OCI-LY3 (cell line): ENCODE measurements around the gene RREB1.

ENCODE experiments used
- H2AFZ ChIP-seq: fragments of 200-600, 300-600 bp; shearing (Covaris generic); 2 replicates; pipeline ENCODE4 v1.6.0; 2014; ENCODE audit warnings: antibody characterized with exemption, low read depth, low read length
- H3K27ac ChIP-seq: fragments of 200-600, 300-600 bp; sonication (generic); 2 replicates; pipeline ENCODE4 v1.5.1; 2014; ENCODE audit warnings: mild to moderate bottlenecking, low read length, moderate library complexity, mixed read lengths
- H3K27me3 ChIP-seq: fragments of 200-600, 300-600 bp; sonication (generic); 2 replicates; pipeline ENCODE4 v1.6.1; 2014; ENCODE audit warnings: low read depth, low read length, mixed read lengths
- H3K36me3 ChIP-seq: fragments of 200-600, 300-600 bp; sonication (generic); replicated peaks from 2 replicates; pipeline ENCODE3; 2014; ENCODE audit warnings: low read depth, low read length, mixed read lengths
- H3K4me1 ChIP-seq: fragments of 300-600, 200-600 bp; sonication (generic); 2 replicates; pipeline ENCODE4 v1.6.1; 2014; ENCODE audit warnings: low read length, mixed read lengths
- H3K4me2 ChIP-seq: fragments of 200-600, 300-600 bp; sonication (generic); 2 replicates; pipeline ENCODE4 v1.6.1; 2014; ENCODE audit warnings: low read length, mixed read lengths
- H3K4me3 ChIP-seq: fragments of 300-600, 200-600 bp; sonication (generic); 2 replicates; pipeline ENCODE4 v1.5.1; 2014; ENCODE audit warnings: antibody characterized with exemption, mild to moderate bottlenecking, low read length, moderate library complexity
- H3K79me2 ChIP-seq: fragments of 300-600, 200-600 bp; shearing (Covaris generic); 2 replicates; pipeline ENCODE4 v1.6.1; 2014; ENCODE audit warnings: mild to moderate bottlenecking, low read length, mixed read lengths
- H3K9ac ChIP-seq: fragments of 300-600, 200-600 bp; shearing (Covaris generic); 2 replicates; pipeline ENCODE4 v1.6.0; 2014; ENCODE audit warnings: mild to moderate bottlenecking, low read length, moderate library complexity
- H3K9me3 ChIP-seq: fragments of 200-600, 300-600 bp; shearing (Covaris generic); 2 replicates; pipeline ENCODE4 v1.6.1; 2014; ENCODE audit warnings: low read length, mixed read lengths; ENCODE audit not compliant: insufficient read depth
- H4K20me1 ChIP-seq: fragments of 200-600, 300-600 bp; sonication (generic); 2 replicates; pipeline ENCODE4 v1.6.1; 2016; ENCODE audit warnings: low read length, mixed read lengths; ENCODE audit not compliant: insufficient read depth
- CTCF ChIP-seq: fragments of 200-600, 300-600 bp; sonication (generic); IDR thresholded peaks from 2 replicates; pipeline ENCODE4 v1.5.1; 2014; ENCODE audit warnings: antibody characterized with exemption, low read length, low read depth
- EZH2phosphoT487 ChIP-seq: fragments of 200-600 bp; shearing (Covaris generic); IDR thresholded peaks from 2 replicates; pipeline ENCODE4 v1.6.1; 2018; ENCODE audit warnings: antibody characterized with exemption, mixed run types, low read depth

Gene RREB1

GRCh38 chr6:7282097-7282906 lies 174.5 kb downstream of the RREB1 start:
- peak overlapping the region; percentile 26; the same call in 1 of the 2 replicates for H3K9ac ChIP-seq
- no peaks in the 10 kb centered on the region for H3K27me3 ChIP-seq
- peak overlapping the region; percentile 73 for H3K4me2 ChIP-seq
- H3K79me2 ChIP-seq: no peaks in the 10 kb centered on the region
- H3K4me1 ChIP-seq: peaks cover 57% of the 10 kb centered on the region
- H3K36me3 ChIP-seq: peaks cover 11% of the 10 kb centered on the region
- H3K4me3 ChIP-seq: peak overlapping the region; percentile 52
- no peaks in the 10 kb centered on the region for H4K20me1 ChIP-seq
- H2AFZ ChIP-seq: no peak overlapping the region
- no peaks in the 10 kb centered on the region for H3K9me3 ChIP-seq
- TF ChIP-seq CTCF: no peak
- no peak for TF ChIP-seq EZH2phosphoT487
- peak overlapping the region; percentile 75 for H3K27ac ChIP-seq

- Histone ChIP-seq H3K36me3 (peaks cover 24% of the 10 kb centered on the region), H3K9me3 (no peaks in the 10 kb centered on the region), H2AFZ (no peak overlapping the region), H4K20me1 (no peaks in the 10 kb centered on the region), H3K4me3 (no peak overlapping the region), H3K79me2 (no peaks in the 10 kb centered on the region), H3K27me3 (no peaks in the 10 kb centered on the region), H3K27ac (peak overlapping the region; percentile 81), H3K9ac (no peak overlapping the region), H3K4me2 (peak overlapping the region; percentile 31; the same call in 1 of the 2 replicates), H3K4me1 (peaks cover 44% of the 10 kb centered on the region)
- TF ChIP-seq EZH2phosphoT487 (no peak), CTCF (no peak)
These were observed 175.9 kb downstream of the RREB1 start for GRCh38 chr6:7283676-7284075.

- no peaks in the 10 kb centered on the region for H3K79me2 ChIP-seq
- H3K36me3 ChIP-seq: peaks cover 41% of the 10 kb centered on the region
- TF ChIP-seq EZH2phosphoT487 (no peak), CTCF (no peak)
- H3K9ac ChIP-seq: no peak overlapping the region
- no peak overlapping the region for H3K27ac ChIP-seq
- no peaks in the 10 kb centered on the region for H3K27me3 ChIP-seq
- H4K20me1 ChIP-seq: no peaks in the 10 kb centered on the region
- H3K4me2 ChIP-seq: no peak overlapping the region
- H3K4me3 ChIP-seq: no peak overlapping the region
- H3K9me3 ChIP-seq: no peaks in the 10 kb centered on the region
- no peak overlapping the region for H2AFZ ChIP-seq
- H3K4me1 ChIP-seq: peaks cover 41% of the 10 kb centered on the region
These were observed 177.7 kb downstream of the RREB1 start for GRCh38 chr6:7285416-7285815.

- Histone ChIP-seq H3K9me3 (no peaks in the 10 kb centered on the region), H3K27me3 (no peaks in the 10 kb centered on the region), H3K4me3 (no peak overlapping the region), H3K4me1 (peaks cover under 1% of the 10 kb centered on the region; the same call in 1 of the 2 replicates), H3K36me3 (peaks cover 49% of the 10 kb centered on the region), H3K4me2 (no peak overlapping the region), H3K79me2 (peaks cover 3% of the 10 kb centered on the region; the same call in 1 of the 2 replicates), H3K9ac (no peak overlapping the region), H4K20me1 (no peaks in the 10 kb centered on the region), H2AFZ (no peak overlapping the region), H3K27ac (no peak overlapping the region)
- TF ChIP-seq CTCF: no peak
- TF ChIP-seq EZH2phosphoT487: no peak
These were observed 182.3 kb downstream of the RREB1 start for GRCh38 chr6:7290079-7290478.
